A673 (cell line): ENCODE data around the gene PLK3.

Experiments
- EZH2 ChIP-seq: fragments of 200-600 bp; sonication (generic); IDR thresholded peaks from 2 replicates; pipeline ENCODE4 v1.6.1; 2017; ENCODE audit warnings: borderline replicate concordance, low read depth, mild to moderate bottlenecking, mixed read lengths, antibody characterized with exemption, low read length; ENCODE audit not compliant: poor library complexity, severe bottlenecking
- TF ChIP-seq, protein P1 (sequence below): fragments of 300-800, 200-600 bp; sonication (generic); conservative IDR thresholded peaks from 2 replicates; pipeline ENCODE4 v1.5.1; 2017; ENCODE audit warnings: low read depth, mild to moderate bottlenecking, antibody characterized with exemption, low read length, moderate library complexity, mixed read lengths

DNA sequence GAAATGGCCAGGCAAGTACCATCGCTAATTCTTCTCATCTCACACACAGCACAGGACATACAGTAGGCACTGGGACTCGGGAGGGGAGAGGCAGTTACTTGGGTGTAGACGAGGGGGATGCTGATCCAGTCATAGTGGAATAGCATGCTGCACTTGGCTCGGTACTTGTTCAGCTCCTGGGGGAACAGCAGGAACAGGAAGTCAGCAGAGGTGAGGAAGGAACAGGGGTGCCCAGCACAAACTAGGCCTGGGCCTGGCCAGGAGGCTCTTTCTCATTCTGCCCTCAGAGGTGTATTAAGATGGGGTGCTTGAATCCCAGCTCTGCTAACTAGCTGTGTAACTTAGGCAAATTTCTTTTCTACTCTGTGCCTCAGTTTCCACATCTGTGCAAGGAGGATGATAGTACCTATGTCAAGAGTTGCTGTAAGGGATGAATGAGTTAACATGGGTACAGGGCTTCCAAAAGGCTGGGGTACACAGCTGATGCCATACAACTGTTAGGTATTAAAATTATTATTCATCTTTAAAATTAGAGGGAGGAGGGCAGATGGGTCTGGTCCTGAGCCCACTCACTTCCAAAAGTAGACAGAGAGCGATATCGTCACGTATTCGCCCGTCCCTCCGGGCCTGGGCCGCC, 14.6 kb upstream of the PLK3 start:
- no peak for TF ChIP-seq EZH2
- TF ChIP-seq, protein P1, sequence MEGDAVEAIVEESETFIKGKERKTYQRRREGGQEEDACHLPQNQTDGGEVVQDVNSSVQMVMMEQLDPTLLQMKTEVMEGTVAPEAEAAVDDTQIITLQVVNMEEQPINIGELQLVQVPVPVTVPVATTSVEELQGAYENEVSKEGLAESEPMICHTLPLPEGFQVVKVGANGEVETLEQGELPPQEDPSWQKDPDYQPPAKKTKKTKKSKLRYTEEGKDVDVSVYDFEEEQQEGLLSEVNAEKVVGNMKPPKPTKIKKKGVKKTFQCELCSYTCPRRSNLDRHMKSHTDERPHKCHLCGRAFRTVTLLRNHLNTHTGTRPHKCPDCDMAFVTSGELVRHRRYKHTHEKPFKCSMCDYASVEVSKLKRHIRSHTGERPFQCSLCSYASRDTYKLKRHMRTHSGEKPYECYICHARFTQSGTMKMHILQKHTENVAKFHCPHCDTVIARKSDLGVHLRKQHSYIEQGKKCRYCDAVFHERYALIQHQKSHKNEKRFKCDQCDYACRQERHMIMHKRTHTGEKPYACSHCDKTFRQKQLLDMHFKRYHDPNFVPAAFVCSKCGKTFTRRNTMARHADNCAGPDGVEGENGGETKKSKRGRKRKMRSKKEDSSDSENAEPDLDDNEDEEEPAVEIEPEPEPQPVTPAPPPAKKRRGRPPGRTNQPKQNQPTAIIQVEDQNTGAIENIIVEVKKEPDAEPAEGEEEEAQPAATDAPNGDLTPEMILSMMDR: no peak
